Glutamatergic neuron (in vitro differentiated cells): Measurements from ENCODE around the gene CYB561D1. TPM values are rescaled to one million over a fixed set of nuclear protein-coding genes. Genes with fewer than 3 reads are reported as not detected.

Experiments
- DNase-seq: peaks from one replicate; pipeline ENCODE4 v3.0.0; 2022
- H3K27ac Mint-ChIP-seq: one replicate; pipeline ENCODE4 v1.8.0; 2020; ENCODE audit warnings: mild to moderate bottlenecking, mixed read lengths, inconsistent platforms; ENCODE audit not compliant: unreplicated experiment
- H3K27me3 Mint-ChIP-seq: one replicate; pipeline ENCODE4 v1.8.0; 2020; ENCODE audit warnings: mild to moderate bottlenecking, moderate library complexity, mixed read lengths, inconsistent platforms; ENCODE audit not compliant: unreplicated experiment
- H3K36me3 Mint-ChIP-seq: one replicate; pipeline ENCODE4 v1.8.0; 2020; ENCODE audit warnings: mild to moderate bottlenecking, mixed read lengths, inconsistent platforms; ENCODE audit not compliant: unreplicated experiment
- H3K4me1 Mint-ChIP-seq: one replicate; pipeline ENCODE4 v1.8.0; 2020; ENCODE audit warnings: mild to moderate bottlenecking, low read depth, mixed read lengths, inconsistent platforms; ENCODE audit not compliant: unreplicated experiment
- H3K4me3 Mint-ChIP-seq: one replicate; pipeline ENCODE4 v1.8.0; 2020; ENCODE audit warnings: mild to moderate bottlenecking, mixed read lengths, inconsistent platforms; ENCODE audit not compliant: unreplicated experiment
- H3K9me3 Mint-ChIP-seq: one replicate; pipeline ENCODE4 v1.8.0; 2020; ENCODE audit warnings: mild to moderate bottlenecking, moderate library complexity, mixed read lengths, inconsistent platforms; ENCODE audit not compliant: unreplicated experiment
- CTCF ChIP-seq: fragments of 200-600 bp; sonication (generic); IDR thresholded peaks from one replicate; pipeline ENCODE4 v1.5.0; 2021; ENCODE audit not compliant: partially characterized antibody, unreplicated experiment
- total RNA-seq: library from RNA; stranded (reverse); fragmentation: NEBNext Ultra II Directional; extraction: Animal tissue kit (Norgen Biotek cat#: 25700); gene quantifications from one replicate; pipeline ENCODE4 v1.2.1, GENCODE V29; 2021; ENCODE audit not compliant: unreplicated experiment

The CYB561D1 gene
- total RNA-seq, 1 donor from 2014 or later: 23.9 TPM

- Mint-ChIP-seq H3K4me1 (peaks cover 23% of the 10 kb centered on the region), H3K4me3 (no peak overlapping the region), H3K27ac (no peak overlapping the region), H3K27me3 (peaks cover 8% of the 10 kb centered on the region), H3K9me3 (peaks cover 6% of the 10 kb centered on the region), H3K36me3 (no peaks in the 10 kb centered on the region)
- no peak for DNase-seq
- TF ChIP-seq CTCF: no peak
Measured at GRCh38 chr1:109535971-109536491, 42.1 kb downstream of the CYB561D1 start.

GRCh38 chr1:109537450-109538178 lies 43.7 kb downstream of the CYB561D1 start:
- H3K36me3 Mint-ChIP-seq: no peaks in the 10 kb centered on the region
- TF ChIP-seq CTCF: no peak
- DNase-seq: no peak
- H3K27me3 Mint-ChIP-seq: peaks cover 7% of the 10 kb centered on the region
- no peak overlapping the region for H3K27ac Mint-ChIP-seq
- peaks cover 8% of the 10 kb centered on the region for H3K4me1 Mint-ChIP-seq
- no peak overlapping the region for H3K4me3 Mint-ChIP-seq
- H3K9me3 Mint-ChIP-seq: peaks cover 3% of the 10 kb centered on the region

- H3K27me3 Mint-ChIP-seq: peaks cover 5% of the 10 kb centered on the region
- H3K4me1 Mint-ChIP-seq: peaks cover 3% of the 10 kb centered on the region
- no peaks in the 10 kb centered on the region for H3K9me3 Mint-ChIP-seq
- H3K36me3 Mint-ChIP-seq: no peaks in the 10 kb centered on the region
- H3K27ac Mint-ChIP-seq: no peak overlapping the region
- H3K4me3 Mint-ChIP-seq: no peak overlapping the region
- no peak for TF ChIP-seq CTCF
- DNase-seq: no peak
Measured at GRCh38 chr1:109538827-109539555, 45.1 kb downstream of the CYB561D1 start.

GRCh38 chr1:109539676-109540075 lies 45.8 kb downstream of the CYB561D1 start, which contains the start of gene GPR61:
TSS of gene GPR61 (plus strand) at chr1:109539872. CDS start at chr1:109543023, 3,151 bp downstream.
- no peaks in the 10 kb centered on the region for H3K9me3 Mint-ChIP-seq
- no peak within 1 kb of the TSS for H3K27ac Mint-ChIP-seq
- DNase-seq: peak; percentile 56
- no peak for TF ChIP-seq CTCF
- peaks cover 3% of the 10 kb centered on the region for H3K4me1 Mint-ChIP-seq
- peak within 1 kb of the TSS; percentile 49 for H3K4me3 Mint-ChIP-seq
- peaks cover 5% of the 10 kb centered on the region for H3K27me3 Mint-ChIP-seq
- H3K36me3 Mint-ChIP-seq: no peaks in the 10 kb centered on the region
